Measurements from ENCODE around the gene PAQR4. TPM values are rescaled to one million over a fixed set of nuclear protein-coding genes. Genes with fewer than 3 reads are reported as not detected.

PAQR4 gene
- total and polyA plus RNA-seq, 2 of the 13 experiments (the other 11 are each of a cell fraction or from before 2014, with no cell fraction given), result 15.9 to 24.8 TPM

- TF ChIP-seq IRF9 (CRISPR knock-in tag; IDR thresholded peaks at IDR 0.05; ENCODE audit: borderline replicate concordance) (0 out of 2 replicates have a peak, but pooled peaks have one; percentile 17), ZNF563 (CRISPR knock-in tag; IDR thresholded peaks at IDR 0.05) (peak; percentile 53; the same call in 1 of the 2 replicates), SETDB1 (CRISPR knock-in tag; IDR thresholded peaks at IDR 0.05; ENCODE audit: borderline replicate concordance) (no peak), POLR2A (IDR thresholded peaks at IDR 0.05; ENCODE audit: insufficient read depth in 1 of 2, low read depth in 2 of 2, low read length in 2 of 2) (peak; percentile 58), GABPA (IDR thresholded peaks at IDR 0.05; ENCODE audit: low read depth, low read length) (peak; percentile 51), GABPA (CRISPR knock-in tag; IDR thresholded peaks at IDR 0.05; ENCODE audit: low read depth) (peak; percentile 89), POGZ (CRISPR knock-in tag; IDR thresholded peaks at IDR 0.05) (peak; percentile 51; the same call in 1 of the 2 replicates), ZNF772 (CRISPR knock-in tag; IDR thresholded peaks at IDR 0.05) (0 out of 2 replicates have a peak, but pooled peaks have one; percentile 24), ZNF24 (IDR thresholded peaks at IDR 0.05) (no peak), RNF2 (conservative IDR thresholded peaks at IDR 0.05; ENCODE audit: low read depth) (no peak), ELF3 (CRISPR knock-in tag; IDR thresholded peaks at IDR 0.05) (peak; percentile 77), ZNF256 (CRISPR knock-in tag; conservative IDR thresholded peaks at IDR 0.05) (no peak; the same call in 1 of the 2 replicates), TSC22D2 (CRISPR knock-in tag; IDR thresholded peaks at IDR 0.05; ENCODE audit: borderline replicate concordance) (peak; percentile 37; the same call in 1 of the 2 replicates), ZGPAT (CRISPR knock-in tag; IDR thresholded peaks at IDR 0.05) (peak; percentile 57; the same call in 1 of the 2 replicates), CEBPG (CRISPR knock-in tag; IDR thresholded peaks at IDR 0.05) (peak; percentile 20; the same call in 1 of the 2 replicates), FOXM1 (CRISPR knock-in tag; IDR thresholded peaks at IDR 0.05) (no peak), NCOA1 (CRISPR knock-in tag; IDR thresholded peaks at IDR 0.05) (no peak)
- TF ChIP-seq, protein P1, sequence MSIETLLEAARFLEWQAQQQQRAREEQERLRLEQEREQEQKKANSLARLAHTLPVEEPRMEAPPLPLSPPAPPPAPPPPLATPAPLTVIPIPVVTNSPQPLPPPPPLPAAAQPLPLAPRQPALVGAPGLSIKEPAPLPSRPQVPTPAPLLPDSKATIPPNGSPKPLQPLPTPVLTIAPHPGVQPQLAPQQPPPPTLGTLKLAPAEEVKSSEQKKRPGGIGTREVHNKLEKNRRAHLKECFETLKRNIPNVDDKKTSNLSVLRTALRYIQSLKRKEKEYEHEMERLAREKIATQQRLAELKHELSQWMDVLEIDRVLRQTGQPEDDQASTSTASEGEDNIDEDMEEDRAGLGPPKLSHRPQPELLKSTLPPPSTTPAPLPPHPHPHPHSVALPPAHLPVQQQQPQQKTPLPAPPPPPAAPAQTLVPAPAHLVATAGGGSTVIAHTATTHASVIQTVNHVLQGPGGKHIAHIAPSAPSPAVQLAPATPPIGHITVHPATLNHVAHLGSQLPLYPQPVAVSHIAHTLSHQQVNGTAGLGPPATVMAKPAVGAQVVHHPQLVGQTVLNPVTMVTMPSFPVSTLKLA (IDR thresholded peaks at IDR 0.05), result no peak
- TF ChIP-seq, protein P2, sequence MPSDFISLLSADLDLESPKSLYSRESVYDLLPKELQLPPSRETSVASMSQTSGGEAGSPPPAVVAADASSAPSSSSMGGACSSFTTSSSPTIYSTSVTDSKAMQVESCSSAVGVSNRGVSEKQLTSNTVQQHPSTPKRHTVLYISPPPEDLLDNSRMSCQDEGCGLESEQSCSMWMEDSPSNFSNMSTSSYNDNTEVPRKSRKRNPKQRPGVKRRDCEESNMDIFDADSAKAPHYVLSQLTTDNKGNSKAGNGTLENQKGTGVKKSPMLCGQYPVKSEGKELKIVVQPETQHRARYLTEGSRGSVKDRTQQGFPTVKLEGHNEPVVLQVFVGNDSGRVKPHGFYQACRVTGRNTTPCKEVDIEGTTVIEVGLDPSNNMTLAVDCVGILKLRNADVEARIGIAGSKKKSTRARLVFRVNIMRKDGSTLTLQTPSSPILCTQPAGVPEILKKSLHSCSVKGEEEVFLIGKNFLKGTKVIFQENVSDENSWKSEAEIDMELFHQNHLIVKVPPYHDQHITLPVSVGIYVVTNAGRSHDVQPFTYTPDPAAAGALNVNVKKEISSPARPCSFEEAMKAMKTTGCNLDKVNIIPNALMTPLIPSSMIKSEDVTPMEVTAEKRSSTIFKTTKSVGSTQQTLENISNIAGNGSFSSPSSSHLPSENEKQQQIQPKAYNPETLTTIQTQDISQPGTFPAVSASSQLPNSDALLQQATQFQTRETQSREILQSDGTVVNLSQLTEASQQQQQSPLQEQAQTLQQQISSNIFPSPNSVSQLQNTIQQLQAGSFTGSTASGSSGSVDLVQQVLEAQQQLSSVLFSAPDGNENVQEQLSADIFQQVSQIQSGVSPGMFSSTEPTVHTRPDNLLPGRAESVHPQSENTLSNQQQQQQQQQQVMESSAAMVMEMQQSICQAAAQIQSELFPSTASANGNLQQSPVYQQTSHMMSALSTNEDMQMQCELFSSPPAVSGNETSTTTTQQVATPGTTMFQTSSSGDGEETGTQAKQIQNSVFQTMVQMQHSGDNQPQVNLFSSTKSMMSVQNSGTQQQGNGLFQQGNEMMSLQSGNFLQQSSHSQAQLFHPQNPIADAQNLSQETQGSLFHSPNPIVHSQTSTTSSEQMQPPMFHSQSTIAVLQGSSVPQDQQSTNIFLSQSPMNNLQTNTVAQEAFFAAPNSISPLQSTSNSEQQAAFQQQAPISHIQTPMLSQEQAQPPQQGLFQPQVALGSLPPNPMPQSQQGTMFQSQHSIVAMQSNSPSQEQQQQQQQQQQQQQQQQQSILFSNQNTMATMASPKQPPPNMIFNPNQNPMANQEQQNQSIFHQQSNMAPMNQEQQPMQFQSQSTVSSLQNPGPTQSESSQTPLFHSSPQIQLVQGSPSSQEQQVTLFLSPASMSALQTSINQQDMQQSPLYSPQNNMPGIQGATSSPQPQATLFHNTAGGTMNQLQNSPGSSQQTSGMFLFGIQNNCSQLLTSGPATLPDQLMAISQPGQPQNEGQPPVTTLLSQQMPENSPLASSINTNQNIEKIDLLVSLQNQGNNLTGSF (CRISPR knock-in tag; IDR thresholded peaks at IDR 0.05), result no peak
Observed at GRCh38 chr16:2981177-2981898, 12.2 kb downstream of the PAQR4 start (continued).
